GM23248 (cell line): ENCODE data around the gene BRI3BP. TPM values are rescaled to one million over a fixed set of nuclear protein-coding genes. Genes with fewer than 3 reads are reported as not detected.

Experiments used
- DNase-seq: peaks from one replicate; pipeline ENCODE4 v3.0.0-alpha.2; 2015
- H2AFZ ChIP-seq: fragments of 200-600 bp; sonication (generic); 2 replicates; pipeline ENCODE4 v1.6.1; 2016; ENCODE audit warnings: antibody characterized with exemption
- H3F3A ChIP-seq: fragments of 200-600 bp; sonication (generic); 2 replicates; pipeline ENCODE4 v1.6.1; 2016; ENCODE audit warnings: mild to moderate bottlenecking, antibody characterized with exemption, mixed run types; ENCODE audit not compliant: insufficient read depth
- H3K27ac ChIP-seq: fragments of 200-600 bp; sonication (generic); 2 replicates; pipeline ENCODE4 v1.5.1; 2016; ENCODE audit warnings: mild to moderate bottlenecking
- H3K27me3 ChIP-seq: fragments of 200-600 bp; sonication (generic); replicated peaks from 2 replicates; pipeline ENCODE4 v1.6.1; 2016; ENCODE audit warnings: mild to moderate bottlenecking; ENCODE audit not compliant: insufficient read depth
- H3K36me3 ChIP-seq: fragments of 200-600 bp; sonication (generic); 2 replicates; pipeline ENCODE4 v1.6.1; 2016; ENCODE audit warnings: low read depth, mild to moderate bottlenecking
- H3K4me1 ChIP-seq: fragments of 200-600 bp; sonication (generic); 2 replicates; pipeline ENCODE4 v1.6.1; 2016; ENCODE audit warnings: mild to moderate bottlenecking; ENCODE audit not compliant: insufficient read depth
- H3K4me2 ChIP-seq: fragments of 200-600 bp; sonication (generic); one replicate; pipeline ENCODE4 v1.6.1; 2016; ENCODE audit warnings: mild to moderate bottlenecking; ENCODE audit not compliant: unreplicated experiment
- H3K4me3 ChIP-seq: fragments of 200-600 bp; sonication (generic); 2 replicates; pipeline ENCODE4 v1.5.1; 2016; ENCODE audit warnings: mild to moderate bottlenecking
- H3K79me2 ChIP-seq: fragments of 200-600 bp; sonication (generic); 2 replicates; pipeline ENCODE4 v1.6.1; 2016; ENCODE audit warnings: mild to moderate bottlenecking; ENCODE audit not compliant: insufficient read depth
- H3K9ac ChIP-seq: fragments of 200-600 bp; sonication (generic); 2 replicates; pipeline ENCODE4 v1.6.1; 2016; ENCODE audit warnings: mild to moderate bottlenecking
- H3K9me2 ChIP-seq: fragments of 200-600 bp; sonication (generic); 2 replicates; pipeline ENCODE4 v1.6.1; 2016; ENCODE audit warnings: mixed run types, mild to moderate bottlenecking, moderate library complexity; ENCODE audit not compliant: insufficient read depth
- H3K9me3 ChIP-seq: fragments of 200-600 bp; sonication (generic); one replicate; pipeline ENCODE4 v1.6.1; 2017; ENCODE audit warnings: low read depth
- H4K20me1 ChIP-seq: fragments of 200-600 bp; sonication (generic); 2 replicates; pipeline ENCODE4 v1.6.0; 2016; ENCODE audit not compliant: insufficient read depth
- EZH2 ChIP-seq: fragments of 200-600 bp; sonication (generic); IDR thresholded peaks from 2 replicates; pipeline ENCODE4 v1.6.1; 2018; ENCODE audit warnings: antibody characterized with exemption, mild to moderate bottlenecking; ENCODE audit not compliant: insufficient read depth, poor library complexity, severe bottlenecking
- EZH2phosphoT487 ChIP-seq: fragments of 200-600 bp; sonication (generic); IDR thresholded peaks from 2 replicates; pipeline ENCODE4 v1.6.1; 2018; ENCODE audit warnings: antibody characterized with exemption, moderate library complexity, mild to moderate bottlenecking, low read depth; ENCODE audit not compliant: insufficient read depth
- WGBS, 2 experiments: methylation state at CpG; one replicate each; pipeline ENCODE4 v1.1.6; 2015 to 2017; ENCODE audit warnings: low lambda C conversion rate in 2 of 2, low coverage in 1 of 2; ENCODE audit errors: missing lambda C conversion rate in 2 of 2; 5-methylcytosine and 5-hydroxymethylcytosine counted together
- in situ Hi-C: fragments of 300-500 bp; cut with MboI; formaldehyde crosslinking; loops from 2 replicates; pipeline ENCODE4 v1.15.0; 2020
- polyA plus RNA-seq: library from polyadenylated mRNA; unstranded; fragments of >200 nt; fragmentation: Nextera tagmentation; extraction: Ambion mirVana; gene quantifications from 2 replicates; pipeline ENCODE4 v1.2.1, GENCODE V29; 2016
- total RNA-seq: library from RNA; depleted of rRNA; stranded (reverse); fragments of >200 nt; shearing (Covaris generic); gene quantifications from 2 replicates; pipeline ENCODE4 v1.2.3, GENCODE V29; 2014; rRNA removed

BRI3BP gene
- total RNA-seq (1.9 and 4.2 TPM in 2 replicates), polyA plus RNA-seq (3.5 and 3.7 TPM in 2 replicates)

- WGBS, 2 experiments = 1% methylated on average over 47 to 57 of the region's 112 CpGs
- Histone ChIP-seq H3K9me2 (no peaks in the 10 kb centered on the region), H3F3A (peaks cover 4% of the 10 kb centered on the region; the same call in 1 of the 2 replicates), H3K9ac (peak within 1 kb of the TSS; percentile 40), H3K36me3 (no peaks in the 10 kb centered on the region), H4K20me1 (no peaks in the 10 kb centered on the region), H3K4me2 (peak within 1 kb of the TSS; percentile 95), H3K79me2 (peaks cover 18% of the 10 kb centered on the region), H2AFZ (peak within 1 kb of the TSS; percentile 96), H3K27me3 (no peaks in the 10 kb centered on the region), H3K27ac (no peak within 1 kb of the TSS), H3K4me3 (peak within 1 kb of the TSS; percentile 78), H3K4me1 (0 out of 2 replicates have a peak, but pooled peaks cover 5% of the 10 kb centered on the region), H3K9me3 (no peaks in the 10 kb centered on the region)
- no peak for TF ChIP-seq EZH2phosphoT487
- no peak for TF ChIP-seq EZH2
- peak; percentile 71 for DNase-seq
- in situ Hi-C loops = no loop called here
Measured at GRCh38 chr12:124993626-124994436, at the start of gene BRI3BP. TSS of gene BRI3BP (plus strand) at chr12:124993645. CDS start at chr12:124993791, 146 bp downstream.

- Histone ChIP-seq H3K9me3 (no peaks in the 10 kb centered on the region), H4K20me1 (no peaks in the 10 kb centered on the region), H3K4me3 (no peak overlapping the region), H2AFZ (no peak overlapping the region), H3K9ac (no peak overlapping the region), H3K4me2 (no peak overlapping the region), H3K36me3 (no peaks in the 10 kb centered on the region), H3K4me1 (no peaks in the 10 kb centered on the region), H3F3A (peaks cover 7% of the 10 kb centered on the region; the same call in 1 of the 2 replicates), H3K9me2 (no peaks in the 10 kb centered on the region), H3K27ac (no peak overlapping the region), H3K79me2 (no peaks in the 10 kb centered on the region), H3K27me3 (no peaks in the 10 kb centered on the region)
- in situ Hi-C loops = no loop called here
- WGBS, 2 experiments = 88% methylated on average over 8 to 10 of the region's 10 CpGs
- no peak for TF ChIP-seq EZH2
- TF ChIP-seq EZH2phosphoT487 = no peak
- DNase-seq = no peak
Measured at GRCh38 chr12:124946447-124946793, 47.0 kb upstream of the BRI3BP start.

GRCh38 chr12:124947013-124947412, 46.4 kb upstream of the BRI3BP start:
- WGBS, 2 experiments = 93 to 97% methylated on average over 9 to 11 of the region's 11 CpGs
- H3K9me2 ChIP-seq = no peaks in the 10 kb centered on the region
- H3K79me2 ChIP-seq = no peaks in the 10 kb centered on the region
- peaks cover 1% of the 10 kb centered on the region; the same call in 1 of the 2 replicates for H3F3A ChIP-seq
- H3K9ac ChIP-seq = no peak overlapping the region
- H3K4me3 ChIP-seq = no peak overlapping the region
- H4K20me1 ChIP-seq = no peaks in the 10 kb centered on the region
- no peaks in the 10 kb centered on the region for H3K4me1 ChIP-seq
- no peaks in the 10 kb centered on the region for H3K27me3 ChIP-seq
- no peaks in the 10 kb centered on the region for H3K9me3 ChIP-seq
- H2AFZ ChIP-seq = no peak overlapping the region
- DNase-seq = no peak
- no peak overlapping the region for H3K4me2 ChIP-seq
- H3K36me3 ChIP-seq = no peaks in the 10 kb centered on the region
- in situ Hi-C loops = no loop called here
- no peak overlapping the region for H3K27ac ChIP-seq
- TF ChIP-seq EZH2 = no peak
- TF ChIP-seq EZH2phosphoT487 = no peak

- Histone ChIP-seq H3K9me3 (no peaks in the 10 kb centered on the region), H3K79me2 (no peaks in the 10 kb centered on the region), H3K9ac (no peak overlapping the region), H3K4me3 (no peak overlapping the region), H2AFZ (no peak overlapping the region), H3K36me3 (no peaks in the 10 kb centered on the region), H3K9me2 (no peaks in the 10 kb centered on the region), H3F3A (no peaks in the 10 kb centered on the region), H3K4me1 (no peaks in the 10 kb centered on the region), H3K27ac (no peak overlapping the region), H3K27me3 (no peaks in the 10 kb centered on the region), H4K20me1 (no peaks in the 10 kb centered on the region), H3K4me2 (no peak overlapping the region)
- 94% methylated on average over 20 of the region's 20 CpGs for WGBS, 2 experiments
- in situ Hi-C loops = no loop called here
- TF ChIP-seq EZH2 (no peak), EZH2phosphoT487 (no peak)
- DNase-seq = no peak
Measured at GRCh38 chr12:124947561-124948398, 45.7 kb upstream of the BRI3BP start.
